A204.1 (cell line): ENCODE data around the gene MAGEA9B.
"Not testable (repeated sequence)": the region's sequence is repeated elsewhere in the genome, so short reads cannot be mapped to it uniquely, and the experiment has no call there.

Experiments
- FAIRE-seq: peaks from 2 replicates; lab custom pipeline; 2012; peaks lifted over from hg19 to GRCh38; lab: Jason Lieb, UNC

MAGEA9B gene

GRCh38 chrX:149587359-149587758 is at the start of gene MAGEA9B:
Gene MAGEA9B, minus strand, starts transcription at chrX:149587459. Its CDS starts 4,280 bp downstream, at chrX:149583179.
- FAIRE-seq, result not testable (repeated sequence)

- FAIRE-seq, result no peak
These were observed 46.3 kb upstream of the MAGEA9B start for GRCh38 chrX:149633511-149633910.

- FAIRE-seq, result no peak
These were observed 44.2 kb upstream of the MAGEA9B start, which contains the start of gene TMEM185A for GRCh38 chrX:149631234-149632165. Gene TMEM185A, minus strand, starts transcription at chrX:149631792. Its CDS starts 212 bp downstream, at chrX:149631580.

GRCh38 chrX:149630681-149631233 is 43.5 kb upstream of the MAGEA9B start:
- FAIRE-seq, result no peak

GRCh38 chrX:149629730-149630387 is 42.6 kb upstream of the MAGEA9B start:
- FAIRE-seq, result no peak

- FAIRE-seq, result no peak
These were observed 41.5 kb upstream of the MAGEA9B start for GRCh38 chrX:149628768-149629167.

GRCh38 chrX:149628280-149628679 is 41.0 kb upstream of the MAGEA9B start:
- no peak for FAIRE-seq

GRCh38 chrX:149626829-149627228 is 39.6 kb upstream of the MAGEA9B start:
- FAIRE-seq, result not testable (repeated sequence)

GRCh38 chrX:149619662-149620061 is 32.4 kb upstream of the MAGEA9B start:
- FAIRE-seq, result not testable (repeated sequence)

GRCh38 chrX:149618871-149619270 is 31.6 kb upstream of the MAGEA9B start:
- no peak for FAIRE-seq

- no peak for FAIRE-seq
These were observed 24.4 kb upstream of the MAGEA9B start for GRCh38 chrX:149611623-149612175.

- no peak for FAIRE-seq
These were observed 23.3 kb upstream of the MAGEA9B start for GRCh38 chrX:149610511-149610910.

- FAIRE-seq, result no peak
These were observed 20.4 kb upstream of the MAGEA9B start for GRCh38 chrX:149607699-149608098.

GRCh38 chrX:149605248-149605885 is 18.1 kb upstream of the MAGEA9B start:
- FAIRE-seq, result not testable (repeated sequence)

GRCh38 chrX:149598603-149599002 is 11.3 kb upstream of the MAGEA9B start:
- not testable (repeated sequence) for FAIRE-seq

GRCh38 chrX:149595943-149596342 is 8.7 kb upstream of the MAGEA9B start:
- FAIRE-seq, result not testable (repeated sequence)

- not testable (repeated sequence) for FAIRE-seq
These were observed 8.0 kb upstream of the MAGEA9B start, which contains the start of gene HSFX2 for GRCh38 chrX:149595214-149595613. Gene HSFX2, minus strand, starts transcription at chrX:149595314. Its CDS starts 614 bp downstream, at chrX:149594700.

- not testable (repeated sequence) for FAIRE-seq
These were observed 3.7 kb upstream of the MAGEA9B start for GRCh38 chrX:149590993-149591392.

GRCh38 chrX:149585631-149586030 is 1.6 kb downstream of the MAGEA9B start:
- not testable (repeated sequence) for FAIRE-seq

- not testable (repeated sequence) for FAIRE-seq
These were observed 13.8 kb downstream of the MAGEA9B start for GRCh38 chrX:149573456-149573855.

GRCh38 chrX:149572743-149573142 is 14.5 kb downstream of the MAGEA9B start:
- FAIRE-seq, result no peak

GRCh38 chrX:149571770-149572169 is 15.5 kb downstream of the MAGEA9B start:
- no peak for FAIRE-seq
